NCI-H446 treated with DMSO at 0.1 percent for 48 hours (cell line): ENCODE results near the gene CRK.
A peak's percentile ranks its signal among the peaks of the same experiment; 100 is the strongest.
"Not testable (repeated sequence)": the region's sequence is repeated elsewhere in the genome, so short reads cannot be mapped to it uniquely, and the experiment has no call there.

Source experiments
- DNase-seq: peaks from one replicate; lab custom pipeline; 2025; lab: John Stamatoyannopoulos, UW

CRK gene

GRCh38 chr17:1467898-1468492, 12.0 kb upstream of the CRK start:
- no peak for DNase-seq

- no peak for DNase-seq
Observed at GRCh38 chr17:1467258-1467657, 11.2 kb upstream of the CRK start.

GRCh38 chr17:1464186-1464585, 8.2 kb upstream of the CRK start:
- DNase-seq = no peak

- DNase-seq = no peak
Observed at GRCh38 chr17:1462164-1463112, 6.4 kb upstream of the CRK start.

- no peak for DNase-seq
Observed at GRCh38 chr17:1461198-1461944, 5.3 kb upstream of the CRK start.

GRCh38 chr17:1460233-1460632, 4.2 kb upstream of the CRK start:
- peak; percentile 28 for DNase-seq

- no peak for DNase-seq
Observed at GRCh38 chr17:1455291-1455796, 688 bp downstream of the CRK start.

- DNase-seq = no peak
Observed at GRCh38 chr17:1454541-1454940, 1.5 kb downstream of the CRK start.

- DNase-seq = not testable (repeated sequence)
Observed at GRCh38 chr17:1453694-1454093, 2.3 kb downstream of the CRK start.

- DNase-seq = no peak
Observed at GRCh38 chr17:1452836-1453235, 3.2 kb downstream of the CRK start.

GRCh38 chr17:1450261-1450660, 5.8 kb downstream of the CRK start:
- DNase-seq = not testable (repeated sequence)

- no peak for DNase-seq
Observed at GRCh38 chr17:1449412-1449967, 6.5 kb downstream of the CRK start.

GRCh38 chr17:1447052-1447451, 9.0 kb downstream of the CRK start:
- DNase-seq = no peak

- DNase-seq = no peak
Observed at GRCh38 chr17:1446201-1446600, 9.8 kb downstream of the CRK start.

GRCh38 chr17:1445695-1446094, 10.3 kb downstream of the CRK start:
- DNase-seq = not testable (repeated sequence)

GRCh38 chr17:1442721-1443120, 13.3 kb downstream of the CRK start:
- not testable (repeated sequence) for DNase-seq

- no peak for DNase-seq
Observed at GRCh38 chr17:1442187-1442586, 13.8 kb downstream of the CRK start.

GRCh38 chr17:1440921-1441320, 15.1 kb downstream of the CRK start:
- no peak for DNase-seq

- no peak for DNase-seq
Observed at GRCh38 chr17:1438593-1439083, 17.4 kb downstream of the CRK start.

- no peak for DNase-seq
Observed at GRCh38 chr17:1435326-1435725, 20.7 kb downstream of the CRK start.

- DNase-seq = no peak
Observed at GRCh38 chr17:1434150-1434549, 21.9 kb downstream of the CRK start.

GRCh38 chr17:1431631-1432104, 24.4 kb downstream of the CRK start:
- DNase-seq = no peak
